GM06990 (cell line): ENCODE measurements around the gene NDUFAF3.

Source experiments
- DNase-seq: peaks from one replicate; pipeline ENCODE4 v3.0.0-alpha.2; 2011; ENCODE audit not compliant: insufficient read length; ENCODE audit errors: extremely low read depth
- H3K27me3 ChIP-seq: replicated peaks from 2 replicates; pipeline ENCODE4 v1.6.0; 2011; ENCODE audit warnings: low read length; ENCODE audit not compliant: control insufficient read depth, insufficient read depth
- H3K36me3 ChIP-seq: 2 replicates; pipeline ENCODE4 v1.5.1; 2011; ENCODE audit warnings: low read length; ENCODE audit not compliant: control insufficient read depth, insufficient read depth
- H3K4me3 ChIP-seq: replicated peaks from 2 replicates; pipeline ENCODE4 v1.5.1; 2011; ENCODE audit warnings: low read depth, mild to moderate bottlenecking, control low read depth, low read length
- CTCF ChIP-seq: IDR thresholded peaks from 2 replicates; pipeline ENCODE4 v1.5.1; 2011; ENCODE audit warnings: low read length, control low read depth, mild to moderate bottlenecking, inconsistent platforms; ENCODE audit not compliant: insufficient read depth, poor library complexity, severe bottlenecking

The NDUFAF3 gene

GRCh38 chr3:49024449-49024848 lies 2.5 kb downstream of the NDUFAF3 start:
- TF ChIP-seq CTCF, result no peak
- H3K27me3 ChIP-seq, result no peaks in the 10 kb centered on the region
- no peak overlapping the region for H3K4me3 ChIP-seq
- H3K36me3 ChIP-seq, result peaks cover 27% of the 10 kb centered on the region
- DNase-seq, result no peak

GRCh38 chr3:49025005-49025792 lies 3.3 kb downstream of the NDUFAF3 start:
- Histone ChIP-seq H3K27me3 (no peaks in the 10 kb centered on the region), H3K4me3 (no peak overlapping the region), H3K36me3 (peaks cover 27% of the 10 kb centered on the region)
- DNase-seq, result no peak
- TF ChIP-seq CTCF, result no peak

- no peak for DNase-seq
- no peaks in the 10 kb centered on the region for H3K27me3 ChIP-seq
- H3K4me3 ChIP-seq, result no peak overlapping the region
- peaks cover 28% of the 10 kb centered on the region for H3K36me3 ChIP-seq
- TF ChIP-seq CTCF, result no peak
Observed at GRCh38 chr3:49025793-49026520, 4.0 kb downstream of the NDUFAF3 start.

GRCh38 chr3:49026536-49026935 lies 4.6 kb downstream of the NDUFAF3 start:
- peaks cover 30% of the 10 kb centered on the region for H3K36me3 ChIP-seq
- no peaks in the 10 kb centered on the region for H3K27me3 ChIP-seq
- no peak for DNase-seq
- TF ChIP-seq CTCF, result no peak
- H3K4me3 ChIP-seq, result no peak overlapping the region

- Histone ChIP-seq H3K27me3 (no peaks in the 10 kb centered on the region), H3K4me3 (peak overlapping the region; percentile 84; the same call in 1 of the 2 replicates), H3K36me3 (peaks cover 34% of the 10 kb centered on the region)
- TF ChIP-seq CTCF, result no peak
- no peak for DNase-seq
Observed at GRCh38 chr3:49027634-49028033, 5.7 kb downstream of the NDUFAF3 start.
